Sigmoid colon (tissue), 4 donors: ENCODE measurements around the gene CARD11.

Experiments used
- EP300 ChIP-seq, 4 donors: sonication (generic); formaldehyde crosslinking; IDR thresholded peaks; one replicate each; pipeline ENCODE4 v1.6.1; 2017; ENCODE audit warnings: antibody characterized with exemption in 4 of 4
- POLR2A ChIP-seq, 2 donors: fragments of 450-650 bp; IDR thresholded peaks; one replicate each; pipeline ENCODE4 v1.6.1; 2016; ENCODE audit warnings: antibody characterized with exemption in 2 of 2, mild to moderate bottlenecking in 2 of 2, moderate library complexity in 2 of 2
- POLR2AphosphoS5 ChIP-seq, 4 donors: sonication (generic); formaldehyde crosslinking; IDR thresholded peaks; one replicate each; pipeline ENCODE4 v1.6.1; 2017; ENCODE audit warnings: antibody characterized with exemption in 4 of 4
- TF ChIP-seq, protein P1 (sequence below), 4 experiments: fragments of 450-650 bp in 3 of 4; fragments of 200-600 bp in 1 of 4; IDR thresholded peaks; one replicate each; pipeline ENCODE4 v1.5.1; 2016 to 2019; ENCODE audit warnings: antibody characterized with exemption in 4 of 4, mild to moderate bottlenecking in 3 of 4, moderate library complexity in 2 of 4

DNA sequence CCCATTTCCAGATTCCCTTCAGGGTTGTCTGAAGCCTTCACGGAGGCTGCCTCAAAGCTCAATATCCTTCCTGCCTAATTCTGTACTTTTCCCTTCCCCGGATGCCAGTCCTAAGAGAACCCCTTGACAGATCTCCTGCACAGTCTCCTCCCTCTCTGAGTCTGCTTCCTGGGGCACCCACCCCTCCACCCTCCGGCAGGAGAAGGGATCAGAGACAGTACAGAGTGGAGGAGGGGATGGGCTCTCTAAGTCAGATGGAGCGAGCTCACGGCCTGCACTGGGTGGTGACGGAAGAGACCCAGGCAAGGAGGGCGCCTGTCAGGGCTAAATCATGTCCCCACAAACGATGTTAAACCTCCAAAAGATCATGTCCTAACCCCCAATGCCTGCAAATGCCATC is 48.0 kb upstream of the CARD11 start:
- TF ChIP-seq, protein P1, sequence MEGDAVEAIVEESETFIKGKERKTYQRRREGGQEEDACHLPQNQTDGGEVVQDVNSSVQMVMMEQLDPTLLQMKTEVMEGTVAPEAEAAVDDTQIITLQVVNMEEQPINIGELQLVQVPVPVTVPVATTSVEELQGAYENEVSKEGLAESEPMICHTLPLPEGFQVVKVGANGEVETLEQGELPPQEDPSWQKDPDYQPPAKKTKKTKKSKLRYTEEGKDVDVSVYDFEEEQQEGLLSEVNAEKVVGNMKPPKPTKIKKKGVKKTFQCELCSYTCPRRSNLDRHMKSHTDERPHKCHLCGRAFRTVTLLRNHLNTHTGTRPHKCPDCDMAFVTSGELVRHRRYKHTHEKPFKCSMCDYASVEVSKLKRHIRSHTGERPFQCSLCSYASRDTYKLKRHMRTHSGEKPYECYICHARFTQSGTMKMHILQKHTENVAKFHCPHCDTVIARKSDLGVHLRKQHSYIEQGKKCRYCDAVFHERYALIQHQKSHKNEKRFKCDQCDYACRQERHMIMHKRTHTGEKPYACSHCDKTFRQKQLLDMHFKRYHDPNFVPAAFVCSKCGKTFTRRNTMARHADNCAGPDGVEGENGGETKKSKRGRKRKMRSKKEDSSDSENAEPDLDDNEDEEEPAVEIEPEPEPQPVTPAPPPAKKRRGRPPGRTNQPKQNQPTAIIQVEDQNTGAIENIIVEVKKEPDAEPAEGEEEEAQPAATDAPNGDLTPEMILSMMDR (IDR thresholded peaks at IDR 0.05) = no peak
- no peak for TF ChIP-seq POLR2A (IDR thresholded peaks at IDR 0.05)
- no peak for TF ChIP-seq EP300 (IDR thresholded peaks at IDR 0.05)
- TF ChIP-seq POLR2AphosphoS5 (IDR thresholded peaks at IDR 0.05) = no peak
